Measurements from ENCODE around the gene MMP20. TPM values are rescaled to one million over a fixed set of nuclear protein-coding genes. Genes with fewer than 3 reads are reported as not detected.

Gene MMP20
- total and polyA plus RNA-seq, 2 donors (not counting 3 experiments of a cell fraction or from before 2014, with no cell fraction given) = not detected

DNA sequence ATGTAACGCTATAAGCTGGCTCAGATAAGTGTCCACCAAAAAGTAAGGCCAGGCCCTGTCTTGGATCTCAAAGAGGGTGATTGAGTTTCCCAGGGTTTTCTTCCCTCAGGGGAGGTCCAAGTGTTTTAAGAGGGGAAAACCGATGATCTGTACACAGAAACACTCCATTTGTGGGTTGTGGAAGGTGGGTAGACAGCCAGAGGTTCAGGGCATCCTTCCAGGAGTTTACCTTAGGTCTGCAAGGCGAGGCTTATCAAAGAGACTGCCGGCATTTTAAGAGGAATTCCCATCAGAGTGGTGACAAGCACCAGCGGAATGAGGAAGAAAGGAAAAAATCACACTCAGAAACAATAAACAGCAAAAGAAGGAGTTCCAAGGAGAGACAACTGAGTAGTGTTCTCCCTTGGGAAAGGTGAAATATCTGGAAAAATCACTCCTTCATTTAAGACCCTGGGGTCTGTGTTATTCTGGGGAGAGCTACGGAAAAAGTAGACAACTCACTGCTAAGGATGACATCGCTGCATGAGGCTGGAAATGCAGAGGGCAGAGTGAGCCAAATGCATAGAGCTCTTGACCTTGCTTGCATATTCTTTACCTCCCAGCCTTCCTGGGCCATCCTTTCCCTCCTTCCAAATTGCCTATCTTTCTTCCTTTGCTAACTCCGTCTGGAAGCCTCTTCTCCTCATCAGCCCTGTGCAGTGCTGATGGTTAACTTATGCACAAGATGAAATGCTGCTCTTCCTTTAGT, 72.5 kb downstream of the MMP20 start:
- H3K27ac ChIP-seq (ENCODE audit: insufficient read depth, low read depth, low read length) = no peak overlapping the region
- no peak overlapping the region for H3K9ac ChIP-seq (replicated peaks; ENCODE audit: extremely low read depth, insufficient read depth, low read length)
- no peaks in the 10 kb centered on the region for H3K9me1 ChIP-seq (replicated peaks; ENCODE audit: control insufficient read depth, extremely low read depth, insufficient read depth, low read length)
- FAIRE-seq = no peak
- no peak overlapping the region for H3K4me3 ChIP-seq (replicated peaks in 1 of 3; ENCODE audit: insufficient read depth in 1 of 3, low read depth in 1 of 3, low read length in 3 of 3)
- H3K9me3 ChIP-seq (replicated peaks; ENCODE audit: control insufficient read depth, insufficient read depth, low read length) = no peaks in the 10 kb centered on the region
- intact Hi-C loops (cut with micrococcal nuclease) (no loop called here), dilution Hi-C loops (cut with MboI; ENCODE audit: extremely low pct_ligation_motif_present, low sequenced_read_pairs) (no loop called here)
- H3K27me3 ChIP-seq (ENCODE audit: control insufficient read depth in 2 of 2, insufficient read depth in 2 of 2, low read length in 2 of 2) = no peaks in the 10 kb centered on the region
- ChIA-PET POLR2A (no interaction called here), CTCF (interaction anchor here (0.7 to 1.0 kb wide), 2 partner anchors 24 to 114 kb away, joined by 3 to 4 read pairs; no protein-coding TSS in a partner anchor)
- no peaks in the 10 kb centered on the region for H4K20me1 ChIP-seq (replicated peaks; ENCODE audit: control insufficient read depth, extremely low read depth, insufficient read depth, low read length)
- BruUV-seq (replicated peaks) = no TSS peak
- no peak overlapping the region for H2AFZ ChIP-seq (ENCODE audit: low read depth, low read length)
- no peaks in the 10 kb centered on the region for H3K4me1 ChIP-seq (ENCODE audit: control insufficient read depth, extremely low read depth, insufficient read depth, low read length)
- DNase-seq (ENCODE audit: low read depth, low spot score) = no peak
- H3K4me2 ChIP-seq (ENCODE audit: insufficient read depth, low read length) = no peak overlapping the region
- TF ChIP-seq EZH2 (IDR thresholded peaks at IDR 0.05; ENCODE audit: borderline replicate concordance, low read depth, low read length, severe bottlenecking) (no peak), POLR2A (IDR thresholded peaks at IDR 0.05; ENCODE audit: low read depth, low read length) (no peak), POLR2AphosphoS5 (IDR thresholded peaks at IDR 0.05; ENCODE audit: insufficient read depth, low read depth, low read length) (no peak), MYC (IDR thresholded peaks at IDR 0.05; ENCODE audit: low read depth, low read length) (no peak), FOS (IDR thresholded peaks at IDR 0.05; ENCODE audit: borderline replicate concordance, insufficient read depth, low read length) (no peak)
- H3K79me2 ChIP-seq (ENCODE audit: control insufficient read depth, insufficient read depth, low read length) = no peaks in the 10 kb centered on the region
- no peaks in the 10 kb centered on the region for H3K36me3 ChIP-seq (ENCODE audit: control insufficient read depth in 2 of 2, extremely low read depth in 1 of 2, insufficient read depth in 2 of 2, low read length in 2 of 2)

DNA sequence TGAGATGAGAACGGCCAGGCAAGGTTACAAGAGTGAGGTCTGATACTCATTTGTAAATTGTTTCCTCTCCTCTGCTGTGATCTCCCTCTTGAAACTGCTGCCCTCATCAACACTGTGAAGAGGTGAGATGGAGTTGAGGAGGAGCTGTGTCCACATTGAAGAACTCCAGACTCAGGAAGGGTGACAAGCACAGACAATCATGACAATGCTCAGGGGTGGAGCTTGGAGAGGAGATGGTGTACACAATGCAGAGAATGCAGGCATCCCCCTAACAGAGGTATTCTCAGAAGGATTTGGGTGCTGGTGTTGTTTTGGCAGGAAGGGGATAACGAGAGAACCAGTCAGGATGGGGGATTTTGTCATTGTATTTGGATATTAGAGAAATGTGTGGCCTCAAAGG, 73.1 kb downstream of the MMP20 start:
- intact Hi-C loops (cut with micrococcal nuclease) (no loop called here), dilution Hi-C loops (cut with MboI; ENCODE audit: extremely low pct_ligation_motif_present, low sequenced_read_pairs) (no loop called here)
- Histone ChIP-seq H3K4me3 (replicated peaks in 1 of 3; ENCODE audit: insufficient read depth in 1 of 3, low read depth in 1 of 3, low read length in 3 of 3) (no peak overlapping the region), H3K36me3 (ENCODE audit: control insufficient read depth in 2 of 2, extremely low read depth in 1 of 2, insufficient read depth in 2 of 2, low read length in 2 of 2) (no peaks in the 10 kb centered on the region), H3K27ac (ENCODE audit: insufficient read depth, low read depth, low read length) (no peak overlapping the region), H3K4me2 (ENCODE audit: insufficient read depth, low read length) (no peak overlapping the region), H4K20me1 (replicated peaks; ENCODE audit: control insufficient read depth, extremely low read depth, insufficient read depth, low read length) (no peaks in the 10 kb centered on the region), H3K9me1 (replicated peaks; ENCODE audit: control insufficient read depth, extremely low read depth, insufficient read depth, low read length) (no peaks in the 10 kb centered on the region), H2AFZ (ENCODE audit: low read depth, low read length) (no peak overlapping the region), H3K9me3 (replicated peaks; ENCODE audit: control insufficient read depth, insufficient read depth, low read length) (no peaks in the 10 kb centered on the region), H3K27me3 (ENCODE audit: control insufficient read depth in 2 of 2, insufficient read depth in 2 of 2, low read length in 2 of 2) (no peaks in the 10 kb centered on the region), H3K79me2 (ENCODE audit: control insufficient read depth, insufficient read depth, low read length) (no peaks in the 10 kb centered on the region), H3K4me1 (ENCODE audit: control insufficient read depth, extremely low read depth, insufficient read depth, low read length) (no peaks in the 10 kb centered on the region), H3K9ac (replicated peaks; ENCODE audit: extremely low read depth, insufficient read depth, low read length) (no peak overlapping the region)
- FAIRE-seq (no peak), DNase-seq (ENCODE audit: low read depth, low spot score) (no peak)
- TF ChIP-seq FOS (IDR thresholded peaks at IDR 0.05; ENCODE audit: borderline replicate concordance, insufficient read depth, low read length) = no peak
- no peak for TF ChIP-seq MYC (IDR thresholded peaks at IDR 0.05; ENCODE audit: low read depth, low read length)
- TF ChIP-seq POLR2AphosphoS5 (IDR thresholded peaks at IDR 0.05; ENCODE audit: insufficient read depth, low read depth, low read length) = no peak
- TF ChIP-seq, protein P1, sequence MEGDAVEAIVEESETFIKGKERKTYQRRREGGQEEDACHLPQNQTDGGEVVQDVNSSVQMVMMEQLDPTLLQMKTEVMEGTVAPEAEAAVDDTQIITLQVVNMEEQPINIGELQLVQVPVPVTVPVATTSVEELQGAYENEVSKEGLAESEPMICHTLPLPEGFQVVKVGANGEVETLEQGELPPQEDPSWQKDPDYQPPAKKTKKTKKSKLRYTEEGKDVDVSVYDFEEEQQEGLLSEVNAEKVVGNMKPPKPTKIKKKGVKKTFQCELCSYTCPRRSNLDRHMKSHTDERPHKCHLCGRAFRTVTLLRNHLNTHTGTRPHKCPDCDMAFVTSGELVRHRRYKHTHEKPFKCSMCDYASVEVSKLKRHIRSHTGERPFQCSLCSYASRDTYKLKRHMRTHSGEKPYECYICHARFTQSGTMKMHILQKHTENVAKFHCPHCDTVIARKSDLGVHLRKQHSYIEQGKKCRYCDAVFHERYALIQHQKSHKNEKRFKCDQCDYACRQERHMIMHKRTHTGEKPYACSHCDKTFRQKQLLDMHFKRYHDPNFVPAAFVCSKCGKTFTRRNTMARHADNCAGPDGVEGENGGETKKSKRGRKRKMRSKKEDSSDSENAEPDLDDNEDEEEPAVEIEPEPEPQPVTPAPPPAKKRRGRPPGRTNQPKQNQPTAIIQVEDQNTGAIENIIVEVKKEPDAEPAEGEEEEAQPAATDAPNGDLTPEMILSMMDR (IDR thresholded peaks at IDR 0.05; ENCODE audit: extremely low read depth in 1 of 2, insufficient read depth in 1 of 2, low read depth in 1 of 2, low read length in 2 of 2) = no peak
- no peak for TF ChIP-seq JUN (IDR thresholded peaks at IDR 0.05; ENCODE audit: borderline replicate concordance, insufficient read depth, insufficient read length, low read depth)
- TF ChIP-seq GATA2 (IDR thresholded peaks at IDR 0.05; ENCODE audit: insufficient read depth, insufficient read length, low read depth, low read length) = no peak
- no peak for TF ChIP-seq POLR2A (IDR thresholded peaks at IDR 0.05; ENCODE audit: low read depth, low read length)
- TF ChIP-seq EZH2 (IDR thresholded peaks at IDR 0.05; ENCODE audit: borderline replicate concordance, low read depth, low read length, severe bottlenecking) = no peak
- POLR2A ChIA-PET = no interaction called here
- no TSS peak for BruUV-seq (replicated peaks)
- CTCF ChIA-PET = interaction anchor here (1.2 kb wide), 1 partner anchor 53 kb away, joined by 6 read pairs; no protein-coding TSS in a partner anchor

Measured in endothelial cell of umbilical vein (primary cell).